Stomach smooth muscle (tissue), 2 donors: ENCODE results near the gene NBPF3.
A peak's percentile ranks its signal among the peaks of the same experiment; 100 is the strongest.
"Not testable (repeated sequence)": the region's sequence is repeated elsewhere in the genome, so short reads cannot be mapped to it uniquely, and the experiment has no call there.

Experiments
- H3K27ac ChIP-seq: one replicate; pipeline ENCODE4 v1.7.0; 2013; ENCODE audit warnings: mild to moderate bottlenecking, low read length, inconsistent platforms
- H3K27me3 ChIP-seq, 2 donors: one replicate each; pipeline ENCODE4 v1.7.0; 2013; ENCODE audit warnings: low read length in 2 of 2; ENCODE audit not compliant: insufficient read depth in 2 of 2, control insufficient read depth in 1 of 2
- H3K36me3 ChIP-seq, 2 donors: one replicate each; pipeline ENCODE4 v1.7.0; 2013; ENCODE audit warnings: low read length in 2 of 2; ENCODE audit not compliant: control insufficient read depth in 2 of 2, insufficient read depth in 2 of 2
- H3K4me1 ChIP-seq: one replicate; pipeline ENCODE4 v1.7.0; 2013; ENCODE audit warnings: low read length; ENCODE audit not compliant: control insufficient read depth, insufficient read depth
- H3K4me3 ChIP-seq, 2 donors: one replicate each; pipeline ENCODE4 v1.7.0; 2013; ENCODE audit warnings: low read length in 2 of 2
- H3K9ac ChIP-seq, 2 donors: one replicate each; pipeline ENCODE4 v1.7.0; 2013; ENCODE audit warnings: low read length in 2 of 2, mild to moderate bottlenecking in 1 of 2
- H3K9me3 ChIP-seq, 2 donors: one replicate each; pipeline ENCODE4 v1.7.0; 2013; ENCODE audit warnings: low read length in 2 of 2; ENCODE audit not compliant: control insufficient read depth in 2 of 2
- donor health status: healthy.
- donor health status: Pancreatic carcinoma.

The NBPF3 gene, protein sequence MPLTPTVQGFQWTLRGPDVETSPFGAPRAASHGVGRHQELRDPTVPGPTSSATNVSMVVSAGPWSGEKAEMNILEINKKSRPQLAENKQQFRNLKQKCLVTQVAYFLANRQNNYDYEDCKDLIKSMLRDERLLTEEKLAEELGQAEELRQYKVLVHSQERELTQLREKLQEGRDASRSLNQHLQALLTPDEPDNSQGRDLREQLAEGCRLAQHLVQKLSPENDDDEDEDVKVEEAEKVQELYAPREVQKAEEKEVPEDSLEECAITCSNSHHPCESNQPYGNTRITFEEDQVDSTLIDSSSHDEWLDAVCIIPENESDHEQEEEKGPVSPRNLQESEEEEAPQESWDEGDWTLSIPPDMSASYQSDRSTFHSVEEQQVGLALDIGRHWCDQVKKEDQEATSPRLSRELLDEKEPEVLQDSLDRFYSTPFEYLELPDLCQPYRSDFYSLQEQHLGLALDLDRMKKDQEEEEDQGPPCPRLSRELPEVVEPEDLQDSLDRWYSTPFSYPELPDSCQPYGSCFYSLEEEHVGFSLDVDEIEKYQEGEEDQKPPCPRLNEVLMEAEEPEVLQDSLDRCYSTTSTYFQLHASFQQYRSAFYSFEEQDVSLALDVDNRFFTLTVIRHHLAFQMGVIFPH

DNA sequence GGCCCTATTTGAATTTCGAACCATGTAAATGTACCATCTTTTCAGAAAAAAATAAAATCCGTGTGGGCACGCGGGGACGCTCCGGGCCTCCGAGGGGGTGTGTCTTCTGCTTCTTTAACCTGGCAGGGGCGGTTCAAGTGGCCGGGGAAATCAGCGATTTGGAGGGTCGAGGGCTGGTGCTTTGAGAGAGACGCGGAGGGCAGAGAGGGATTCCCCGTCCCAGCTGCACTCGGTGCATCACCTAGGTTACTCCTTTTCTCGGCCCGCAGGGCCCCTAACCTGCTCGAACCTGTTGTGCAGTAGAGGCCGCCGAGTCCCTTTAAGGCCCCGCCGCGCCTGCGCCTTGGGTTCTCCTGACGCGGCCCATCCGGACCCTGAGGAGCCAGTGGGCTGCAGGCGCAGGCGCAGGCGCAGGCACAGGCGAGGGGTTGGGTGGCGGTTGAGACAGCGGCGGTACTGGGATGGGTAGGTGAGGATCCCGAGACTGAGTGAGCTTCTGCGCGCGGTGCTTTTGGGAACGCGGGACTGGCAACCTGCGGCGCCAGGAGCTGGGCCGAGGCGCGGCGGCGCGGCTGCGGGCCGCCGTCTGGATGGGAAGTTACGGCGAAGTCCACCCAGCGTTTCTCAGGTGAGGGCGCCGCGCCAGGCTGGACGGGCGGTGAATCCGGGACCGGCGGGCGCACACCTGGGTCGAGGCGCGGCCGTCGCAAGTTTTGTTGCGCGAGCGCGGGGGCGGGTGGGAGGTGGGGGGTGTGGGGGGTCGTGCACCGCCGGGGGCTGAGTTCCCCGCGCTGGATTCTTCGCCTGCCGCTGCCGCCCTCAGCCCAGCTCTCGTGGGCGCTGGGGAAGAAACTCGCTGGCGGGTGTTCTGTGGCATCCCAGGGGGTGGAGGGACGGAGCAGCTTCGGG, at the start of gene NBPF3:
Gene NBPF3, plus strand, starts transcription at position 417 of the 909 bp plus-strand sequence. CDS start 4,950 bp downstream, outside the sequence.
- H3K27me3 ChIP-seq, result peaks cover 7 to 14% of the 10 kb centered on the region in 2 donors
- H3K9me3 ChIP-seq, result no peaks in the 10 kb centered on the region
- H3K9ac ChIP-seq, result peak within 1 kb of the TSS; percentile 58 to 83
- H3K27ac ChIP-seq, result no peak within 1 kb of the TSS
- H3K36me3 ChIP-seq, result no peaks in the 10 kb centered on the region
- peaks cover 4% of the 10 kb centered on the region for H3K4me1 ChIP-seq
- H3K4me3 ChIP-seq, result peak within 1 kb of the TSS; percentile 78 to 80

DNA sequence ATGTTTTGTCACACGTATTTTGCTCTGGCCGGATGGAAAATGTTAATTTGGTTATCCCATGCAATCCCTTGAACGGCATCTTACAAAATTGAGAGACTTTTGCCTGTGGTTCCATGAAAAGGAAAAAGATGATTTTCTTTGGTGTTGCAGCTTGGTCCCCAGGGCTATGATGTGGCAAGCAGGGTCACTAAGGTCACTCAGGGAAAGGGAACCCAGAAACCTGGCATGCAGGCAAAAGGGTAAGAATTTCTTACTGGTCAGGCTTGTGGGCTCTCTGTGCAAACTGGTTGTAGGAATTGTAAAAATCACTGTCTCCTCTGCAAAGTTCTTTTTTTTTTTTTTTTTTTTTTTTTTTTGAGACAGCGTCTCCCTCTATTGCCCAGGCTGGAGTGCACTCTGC, 48.4 kb upstream of the NBPF3 start:
- H3K27ac ChIP-seq, result no peak overlapping the region
- H3K36me3 ChIP-seq, result no peaks in the 10 kb centered on the region
- H3K9me3 ChIP-seq, result no peaks in the 10 kb centered on the region
- H3K4me3 ChIP-seq, result no peak overlapping the region
- H3K4me1 ChIP-seq, result no peaks in the 10 kb centered on the region
- peaks cover 0 to 14% of the 10 kb centered on the region in 2 donors for H3K27me3 ChIP-seq
- no peak overlapping the region for H3K9ac ChIP-seq

DNA sequence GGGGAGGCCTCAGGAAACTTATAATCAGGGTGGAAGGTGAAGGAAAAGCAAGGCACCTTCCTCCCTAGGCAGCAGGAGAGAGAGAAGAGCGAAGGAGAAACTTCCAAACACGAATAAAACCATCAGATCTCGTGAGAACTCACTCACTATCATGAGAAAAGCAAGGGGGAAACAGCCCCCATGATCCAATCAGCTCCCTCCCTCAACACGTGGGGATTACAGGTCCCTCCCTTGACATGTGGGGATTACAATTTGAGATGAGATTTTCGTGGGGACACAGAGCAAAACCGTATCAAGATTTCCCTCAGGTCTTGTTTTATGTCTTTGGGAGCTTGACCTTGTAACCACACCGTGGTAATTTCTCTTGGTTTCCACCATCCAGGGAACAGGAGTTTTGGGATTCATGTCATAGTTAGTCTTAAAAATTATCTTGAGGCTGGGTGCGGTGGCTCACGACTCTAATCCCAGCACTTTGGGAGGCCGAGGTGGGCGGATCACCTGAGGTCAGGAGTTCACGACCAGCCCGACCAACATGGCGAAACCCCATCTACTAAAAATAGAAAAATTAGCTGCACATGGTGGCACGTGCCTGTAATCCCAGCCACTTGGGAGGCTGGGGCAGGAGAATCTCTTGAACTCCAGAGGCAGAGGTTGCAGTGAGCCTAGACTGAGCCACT, 47.2 kb upstream of the NBPF3 start:
- H3K4me1 ChIP-seq, result no peaks in the 10 kb centered on the region
- H3K9ac ChIP-seq, result no peak overlapping the region
- no peak overlapping the region for H3K27ac ChIP-seq
- no peaks in the 10 kb centered on the region for H3K9me3 ChIP-seq
- H3K27me3 ChIP-seq, result peaks cover 0 to 15% of the 10 kb centered on the region in 2 donors
- H3K4me3 ChIP-seq, result no peak overlapping the region
- no peaks in the 10 kb centered on the region for H3K36me3 ChIP-seq

DNA sequence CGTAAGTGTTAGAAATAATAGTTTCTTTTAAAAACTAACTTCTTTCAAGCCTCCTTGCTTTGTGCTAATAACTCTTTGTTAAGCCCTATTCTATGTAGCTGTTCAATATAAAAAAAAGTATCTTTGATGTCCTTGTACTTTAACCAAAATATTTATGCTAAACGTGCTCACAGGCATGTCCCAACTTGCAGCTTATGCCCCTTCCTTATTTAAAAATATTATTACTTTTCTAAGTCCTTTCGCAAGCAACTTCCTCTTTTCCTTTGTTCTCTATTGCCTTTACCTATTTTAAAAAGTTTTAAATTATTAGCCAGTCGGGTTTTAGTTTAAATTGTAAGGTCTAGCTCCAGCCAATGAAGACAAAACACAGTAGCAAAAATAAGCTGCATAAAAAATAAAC, 43.4 kb upstream of the NBPF3 start:
- Histone ChIP-seq H3K9ac (no peak overlapping the region), H3K9me3 (no peaks in the 10 kb centered on the region), H3K27me3 (peaks cover 8% of the 10 kb centered on the region in 2 donors), H3K27ac (no peak overlapping the region), H3K4me3 (no peak overlapping the region), H3K36me3 (no peaks in the 10 kb centered on the region), H3K4me1 (no peaks in the 10 kb centered on the region)

DNA sequence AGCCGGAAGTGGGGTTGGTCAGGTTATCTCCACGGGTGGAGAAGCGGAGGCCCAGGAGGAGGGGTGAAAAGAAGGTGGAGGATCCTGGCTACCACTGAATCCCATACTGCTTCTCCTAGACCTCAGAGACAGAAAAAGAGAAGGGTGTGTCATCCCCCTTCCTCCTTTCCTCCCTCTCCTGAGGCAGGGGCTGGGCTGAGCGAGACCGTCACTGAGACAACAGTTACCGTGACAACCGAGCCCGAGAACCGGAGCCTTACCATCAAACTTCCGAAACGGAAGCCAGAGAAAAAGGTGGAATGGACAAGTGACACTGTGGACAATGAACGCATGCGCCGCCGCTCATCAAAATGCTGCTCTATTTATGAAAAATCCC, 42.1 kb upstream of the NBPF3 start:
- peaks cover 7 to 8% of the 10 kb centered on the region in 2 donors for H3K27me3 ChIP-seq
- no peak overlapping the region for H3K9ac ChIP-seq
- no peak overlapping the region for H3K4me3 ChIP-seq

DNA sequence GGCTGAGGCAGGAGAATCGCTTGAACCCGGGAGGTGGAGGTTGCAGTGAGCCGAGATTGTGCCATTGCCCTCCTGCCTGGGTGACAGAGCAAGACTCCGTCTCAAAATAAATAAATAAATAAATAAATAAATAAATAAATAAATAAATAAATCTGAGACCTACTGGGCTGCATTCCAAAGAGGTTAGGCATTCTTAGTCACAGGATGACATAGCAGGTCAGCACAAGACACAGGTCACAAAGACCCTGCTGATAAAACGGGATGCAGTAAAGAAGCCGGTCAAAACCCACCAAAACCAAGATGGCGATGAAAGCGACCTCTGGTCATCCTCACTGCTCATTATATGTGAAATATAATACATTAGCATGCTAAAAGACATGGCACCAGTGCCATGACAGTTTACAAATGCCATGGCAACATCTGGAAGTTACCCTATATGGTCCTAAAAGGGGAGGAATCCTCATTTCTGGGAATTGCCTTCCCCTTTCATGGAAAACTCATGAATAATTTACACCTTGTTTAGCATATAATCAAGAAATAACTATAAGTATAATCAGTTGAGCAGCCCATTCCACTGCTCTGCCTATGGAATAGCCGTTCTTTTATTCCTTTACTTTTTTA, 38.1 kb upstream of the NBPF3 start:
- not testable (repeated sequence) for H3K27me3 ChIP-seq, H3K4me3 ChIP-seq, H3K4me1 ChIP-seq, H3K9ac ChIP-seq, H3K27ac ChIP-seq, H3K36me3 ChIP-seq, H3K9me3 ChIP-seq

More for the DNA sequence above, 42.1 kb upstream of the NBPF3 start:
- H3K9me3 ChIP-seq, result no peaks in the 10 kb centered on the region
- no peaks in the 10 kb centered on the region for H3K4me1 ChIP-seq
- no peak overlapping the region for H3K27ac ChIP-seq
- no peaks in the 10 kb centered on the region for H3K36me3 ChIP-seq

DNA sequence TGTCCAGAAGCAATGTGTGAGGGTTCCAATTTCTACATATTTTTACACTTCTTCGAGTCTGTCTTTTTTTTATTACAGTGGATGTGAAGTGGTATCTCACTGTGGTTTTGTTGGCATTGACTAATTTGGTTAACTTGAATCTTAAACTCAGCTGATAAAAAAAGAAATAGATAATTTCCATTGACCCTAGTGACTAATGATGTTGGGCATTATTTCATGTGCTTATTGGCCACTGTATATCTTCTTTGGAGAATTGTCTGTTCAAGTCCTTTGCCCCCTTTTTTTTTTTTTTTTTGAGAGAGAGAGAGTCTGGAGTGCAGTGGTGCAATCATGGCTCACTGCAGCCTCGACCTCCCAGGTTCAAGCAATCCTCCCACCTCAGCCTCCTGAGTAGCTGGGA, 33.3 kb upstream of the NBPF3 start:
- Histone ChIP-seq H3K27me3 (peaks cover 0 to 2% of the 10 kb centered on the region in 2 donors), H3K9me3 (no peaks in the 10 kb centered on the region), H3K27ac (no peak overlapping the region), H3K9ac (no peak overlapping the region), H3K4me3 (no peak overlapping the region), H3K4me1 (no peaks in the 10 kb centered on the region), H3K36me3 (no peaks in the 10 kb centered on the region)

DNA sequence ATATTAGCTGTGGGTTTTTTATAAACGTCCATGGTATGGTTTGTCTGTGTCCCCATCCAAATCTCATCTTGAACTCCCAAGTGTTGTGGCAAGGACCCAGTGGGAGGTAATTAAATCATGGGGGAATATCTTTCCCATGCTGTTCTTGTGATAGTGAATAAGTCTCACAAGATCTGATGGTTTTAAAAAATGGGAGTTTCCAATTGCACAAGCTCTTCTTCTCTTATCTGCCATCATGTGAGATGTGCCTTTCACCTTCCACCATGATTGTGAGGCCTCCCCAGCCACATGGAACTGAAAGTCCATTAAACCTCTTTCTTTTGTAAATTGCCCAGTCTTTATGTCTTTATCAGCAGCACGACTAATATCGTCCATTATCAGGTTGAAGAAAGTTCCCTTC, 30.0 kb upstream of the NBPF3 start:
- H3K27me3 ChIP-seq, H3K4me3 ChIP-seq, H3K27ac ChIP-seq, H3K9ac ChIP-seq, H3K36me3 ChIP-seq, H3K4me1 ChIP-seq, H3K9me3 ChIP-seq: not testable (repeated sequence)

DNA sequence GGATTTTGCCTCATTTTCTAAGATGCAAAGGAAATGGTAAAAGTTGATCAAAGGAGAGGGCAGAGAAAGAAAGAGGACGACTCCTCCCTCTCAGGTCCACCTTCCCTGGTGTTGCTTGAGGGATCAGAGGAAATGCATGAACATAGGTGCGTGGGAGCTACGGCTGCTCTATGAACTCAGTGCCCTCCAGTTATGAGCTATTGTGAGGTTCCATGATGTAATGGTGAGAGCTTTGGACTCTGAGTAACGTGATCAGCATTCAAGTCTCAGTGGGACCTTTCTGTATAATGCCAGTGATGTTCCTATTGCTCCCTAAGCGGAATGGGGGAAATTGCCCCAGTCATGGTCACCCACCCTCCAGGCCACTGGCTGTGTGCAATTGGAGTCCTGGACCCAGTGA, 25.9 kb upstream of the NBPF3 start:
- no peaks in the 10 kb centered on the region for H3K4me1 ChIP-seq
- H3K27ac ChIP-seq, result no peak overlapping the region
- no peak overlapping the region for H3K4me3 ChIP-seq
- H3K36me3 ChIP-seq, result no peaks in the 10 kb centered on the region
- H3K9ac ChIP-seq, result no peak overlapping the region
- H3K9me3 ChIP-seq, result no peaks in the 10 kb centered on the region
- no peaks in the 10 kb centered on the region for H3K27me3 ChIP-seq

DNA sequence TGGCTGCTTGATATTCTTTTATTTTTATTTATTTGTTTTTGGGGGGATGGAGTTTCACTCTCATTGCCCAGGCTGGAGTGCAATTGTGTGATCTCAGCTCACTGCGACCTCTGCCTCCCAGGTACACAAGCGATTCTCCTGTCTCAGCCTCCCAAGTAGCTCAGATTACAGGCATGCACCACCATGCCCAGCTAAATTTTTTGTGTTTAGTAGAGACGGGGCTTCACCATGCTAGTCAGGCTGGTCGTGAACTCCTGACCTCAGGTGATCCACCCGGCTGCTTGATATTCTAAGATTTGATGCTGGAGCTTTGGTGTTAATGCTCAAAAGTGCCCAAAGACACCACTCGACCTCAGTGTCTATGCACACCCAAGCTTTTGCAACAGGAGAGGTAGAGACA, 19.6 kb upstream of the NBPF3 start:
- H3K9ac ChIP-seq, H3K36me3 ChIP-seq, H3K4me3 ChIP-seq, H3K27me3 ChIP-seq, H3K9me3 ChIP-seq, H3K27ac ChIP-seq, H3K4me1 ChIP-seq: not testable (repeated sequence)
